ENCODE data around the gene ALDH16A1. TPM values are rescaled to one million over a fixed set of nuclear protein-coding genes. Genes with fewer than 3 reads are reported as not detected.

ALDH16A1 gene
- total RNA-seq, 2 donors from 2014 or later, result 22.6 to 57.9 TPM

- intact Hi-C loops (cut with DNase I), result no loop called here
- no peaks in the 10 kb centered on the region for H3K36me3 ChIP-seq
- TF ChIP-seq CTCF (IDR thresholded peaks at IDR 0.05), result no peak
- no peak for DNase-seq
- no peaks in the 10 kb centered on the region for H3K4me1 ChIP-seq
- H3K4me3 ChIP-seq, result no peak overlapping the region
- no peak overlapping the region for H3K9ac ChIP-seq (ENCODE audit: low read depth in 2 of 2, low read length in 2 of 2)
- H3K27me3 ChIP-seq, result peaks cover 40% of the 10 kb centered on the region
- H3K9me3 ChIP-seq, result no peaks in the 10 kb centered on the region
- H3K27ac ChIP-seq, result no peak overlapping the region
Measured at GRCh38 chr19:49439836-49440235, 13.2 kb upstream of the ALDH16A1 start.

- Histone ChIP-seq H3K4me1 (no peaks in the 10 kb centered on the region), H3K4me3 (no peak overlapping the region), H3K27ac (no peak overlapping the region), H3K9ac (ENCODE audit: low read depth in 2 of 2, low read length in 2 of 2) (peak overlapping the region in 1 of 2 donors; percentile 7), H3K27me3 (peaks cover 33% of the 10 kb centered on the region), H3K36me3 (no peaks in the 10 kb centered on the region), H3K9me3 (no peaks in the 10 kb centered on the region)
- intact Hi-C loops (cut with DNase I), result no loop called here
- no peak for DNase-seq
- TF ChIP-seq CTCF (IDR thresholded peaks at IDR 0.05), result no peak
Measured at GRCh38 chr19:49440439-49441209, 12.4 kb upstream of the ALDH16A1 start.

GRCh38 chr19:49441210-49441959 is 11.6 kb upstream of the ALDH16A1 start, which contains the start of gene SLC17A7:
TSS of gene SLC17A7 (minus strand) at chr19:49441527. CDS start at chr19:49441379, 148 bp downstream.
- Histone ChIP-seq H3K4me3 (no peak within 1 kb of the TSS), H3K4me1 (no peaks in the 10 kb centered on the region), H3K9me3 (no peaks in the 10 kb centered on the region), H3K27ac (no peak within 1 kb of the TSS), H3K27me3 (peaks cover 26% of the 10 kb centered on the region), H3K36me3 (no peaks in the 10 kb centered on the region), H3K9ac (ENCODE audit: low read depth in 2 of 2, low read length in 2 of 2) (peak within 1 kb of the TSS in 1 of 2 donors; percentile 7)
- peak; percentile 41 for DNase-seq
- intact Hi-C loops (cut with DNase I), result no loop called here
- TF ChIP-seq CTCF (IDR thresholded peaks at IDR 0.05), result no peak

- Histone ChIP-seq H3K9ac (ENCODE audit: low read depth in 2 of 2, low read length in 2 of 2) (no peak overlapping the region), H3K27me3 (peaks cover 22% of the 10 kb centered on the region), H3K36me3 (no peaks in the 10 kb centered on the region), H3K9me3 (no peaks in the 10 kb centered on the region), H3K27ac (no peak overlapping the region), H3K4me3 (no peak overlapping the region), H3K4me1 (no peaks in the 10 kb centered on the region)
- DNase-seq, result no peak
- intact Hi-C loops (cut with DNase I), result loop anchor here (2.0 kb wide), 1 partner anchor 49 kb away; no protein-coding TSS in a partner anchor
- TF ChIP-seq CTCF (IDR thresholded peaks at IDR 0.05), result no peak
Measured at GRCh38 chr19:49441960-49442350, 11.1 kb upstream of the ALDH16A1 start.

- intact Hi-C loops (cut with DNase I), result loop anchor here (2.0 kb wide), 1 partner anchor 50 kb away; no protein-coding TSS in a partner anchor
- H3K36me3 ChIP-seq, result no peaks in the 10 kb centered on the region
- no peaks in the 10 kb centered on the region for H3K4me1 ChIP-seq
- no peak for TF ChIP-seq CTCF (IDR thresholded peaks at IDR 0.05)
- H3K4me3 ChIP-seq, result peak overlapping the region; percentile 79
- no peak for DNase-seq
- H3K27ac ChIP-seq, result no peak overlapping the region
- peaks cover 18% of the 10 kb centered on the region for H3K27me3 ChIP-seq
- no peaks in the 10 kb centered on the region for H3K9me3 ChIP-seq
- no peak overlapping the region for H3K9ac ChIP-seq (ENCODE audit: low read depth in 2 of 2, low read length in 2 of 2)
Measured at GRCh38 chr19:49442354-49442753, 10.7 kb upstream of the ALDH16A1 start.

Measured in colonic mucosa (tissue), 4 donors.